GM18867 (cell line): Measurements from ENCODE around the gene IGSF3.
"Not testable (repeated sequence)": the region's sequence is repeated elsewhere in the genome, so short reads cannot be mapped to it uniquely, and the experiment has no call there.

Experiments
- ATAC-seq: cut with Tn5 transposase; IDR thresholded peaks from one replicate; pipeline ENCODE4 v1.9.1; 2021; ENCODE audit warnings: mild to moderate bottlenecking, moderate library complexity; ENCODE audit not compliant: unreplicated experiment

Gene IGSF3

DNA sequence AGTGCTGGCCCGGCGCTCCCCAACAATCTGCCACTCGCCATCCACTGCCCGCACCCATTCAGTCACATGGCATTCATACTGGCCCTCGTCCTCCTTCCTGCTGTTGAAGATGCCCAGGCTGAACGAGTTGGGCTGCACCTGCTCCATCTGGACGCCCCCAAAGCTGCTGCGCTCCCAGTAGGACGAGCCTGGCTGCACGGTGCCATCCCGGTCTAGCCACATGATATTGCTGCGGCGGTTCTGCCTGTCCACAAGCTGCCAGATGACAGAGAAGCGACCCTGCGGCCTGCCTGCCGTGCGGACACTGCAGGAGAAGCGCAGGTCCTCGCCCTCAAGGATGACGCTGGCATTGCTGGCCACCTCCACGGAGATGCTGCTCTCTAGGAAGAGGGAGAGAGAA lies 63.9 kb downstream of the IGSF3 start:
- ATAC-seq = not testable (repeated sequence)

DNA sequence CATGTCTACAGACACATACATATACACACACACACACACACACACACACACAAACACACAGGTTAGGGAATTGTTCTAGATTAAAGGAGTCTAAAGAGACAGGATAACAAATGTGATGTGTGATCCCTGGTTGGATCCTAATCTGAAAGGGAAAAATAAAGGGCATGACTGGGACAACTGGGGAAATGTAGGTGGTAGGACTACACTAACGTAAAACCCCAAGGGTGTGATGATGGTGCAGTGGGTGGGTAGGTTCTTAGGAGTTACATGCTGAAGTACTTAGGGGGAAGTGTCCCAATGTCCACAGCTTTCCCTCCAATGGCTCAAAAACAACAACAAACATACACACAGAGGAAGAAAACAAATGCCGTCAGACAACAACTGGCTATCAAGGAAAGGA lies 68.2 kb downstream of the IGSF3 start:
- not testable (repeated sequence) for ATAC-seq

DNA sequence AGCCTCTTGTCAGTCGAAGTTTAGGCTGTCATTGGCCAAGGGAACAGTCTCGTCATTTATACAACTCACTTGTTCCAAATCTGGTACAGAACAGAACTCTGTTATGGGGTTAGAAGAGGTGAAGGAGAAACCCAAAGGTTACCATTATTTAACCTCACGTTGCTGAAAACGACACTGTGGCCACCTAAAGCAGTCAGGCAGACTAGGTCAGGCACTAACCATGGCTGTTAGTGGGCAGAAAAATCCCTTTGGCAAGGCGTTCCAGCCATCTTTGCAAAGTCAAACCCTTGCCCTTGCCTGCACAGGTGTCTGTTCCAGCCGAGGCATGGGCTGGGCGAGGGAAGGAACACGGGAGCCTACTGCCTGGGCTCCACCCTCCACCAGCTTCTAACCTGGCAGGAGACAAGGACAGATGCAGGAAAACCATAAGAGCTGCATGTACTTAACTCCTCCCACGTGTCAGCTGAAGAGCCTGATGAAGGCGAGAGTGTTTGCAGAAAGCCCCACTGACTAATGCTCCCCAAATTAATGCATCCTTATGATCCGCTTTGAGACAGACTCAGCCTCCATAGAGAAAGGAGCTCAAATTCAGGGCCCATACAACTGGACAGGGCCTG lies 69.0 kb downstream of the IGSF3 start:
- not testable (repeated sequence) for ATAC-seq

DNA sequence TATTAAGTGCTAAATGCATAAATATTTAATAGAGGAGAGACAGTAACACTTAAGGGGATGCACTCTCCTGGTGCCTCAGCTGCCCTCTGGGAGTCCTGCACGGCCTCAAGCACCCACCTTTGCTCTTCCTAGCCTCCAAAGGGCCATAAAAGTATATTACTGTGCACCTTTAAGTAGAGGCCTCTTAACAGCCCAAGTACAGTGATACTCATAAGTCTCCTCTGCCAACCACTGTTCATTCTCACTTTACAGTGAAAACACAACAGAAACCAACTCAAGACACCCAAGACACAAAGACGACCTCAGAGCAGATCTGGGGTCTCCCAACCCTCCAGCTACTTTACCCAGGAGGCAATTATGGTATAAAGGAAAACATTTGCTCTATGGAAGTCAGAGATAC lies 70.1 kb downstream of the IGSF3 start:
- ATAC-seq = peak; percentile 82

DNA sequence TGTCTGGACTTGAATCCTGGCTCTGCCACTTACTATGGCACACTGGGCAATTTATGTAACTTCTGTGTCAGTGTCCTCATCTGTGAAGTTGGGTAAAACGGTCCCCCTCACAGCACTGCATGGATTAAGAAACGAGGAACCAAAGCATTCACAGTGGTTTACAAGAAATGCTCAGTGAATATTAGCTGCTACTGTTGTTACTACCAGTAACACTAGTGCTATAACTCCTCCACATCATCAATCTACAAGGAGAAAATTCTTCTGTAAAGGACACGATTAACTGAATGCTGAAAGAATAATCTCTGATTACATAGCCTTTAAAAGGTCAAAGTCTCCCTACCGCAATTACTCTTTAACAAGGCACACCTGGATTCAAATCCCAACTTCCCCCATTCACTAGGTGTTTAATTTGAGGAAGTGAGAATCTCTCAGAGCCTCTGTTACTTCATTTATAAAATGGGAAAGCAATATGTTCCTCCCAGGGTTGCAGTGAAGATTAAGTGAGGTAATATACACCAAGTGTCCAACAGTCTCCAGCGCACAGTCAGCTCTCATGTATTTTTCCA lies 70.7 kb downstream of the IGSF3 start:
- ATAC-seq = not testable (repeated sequence)

DNA sequence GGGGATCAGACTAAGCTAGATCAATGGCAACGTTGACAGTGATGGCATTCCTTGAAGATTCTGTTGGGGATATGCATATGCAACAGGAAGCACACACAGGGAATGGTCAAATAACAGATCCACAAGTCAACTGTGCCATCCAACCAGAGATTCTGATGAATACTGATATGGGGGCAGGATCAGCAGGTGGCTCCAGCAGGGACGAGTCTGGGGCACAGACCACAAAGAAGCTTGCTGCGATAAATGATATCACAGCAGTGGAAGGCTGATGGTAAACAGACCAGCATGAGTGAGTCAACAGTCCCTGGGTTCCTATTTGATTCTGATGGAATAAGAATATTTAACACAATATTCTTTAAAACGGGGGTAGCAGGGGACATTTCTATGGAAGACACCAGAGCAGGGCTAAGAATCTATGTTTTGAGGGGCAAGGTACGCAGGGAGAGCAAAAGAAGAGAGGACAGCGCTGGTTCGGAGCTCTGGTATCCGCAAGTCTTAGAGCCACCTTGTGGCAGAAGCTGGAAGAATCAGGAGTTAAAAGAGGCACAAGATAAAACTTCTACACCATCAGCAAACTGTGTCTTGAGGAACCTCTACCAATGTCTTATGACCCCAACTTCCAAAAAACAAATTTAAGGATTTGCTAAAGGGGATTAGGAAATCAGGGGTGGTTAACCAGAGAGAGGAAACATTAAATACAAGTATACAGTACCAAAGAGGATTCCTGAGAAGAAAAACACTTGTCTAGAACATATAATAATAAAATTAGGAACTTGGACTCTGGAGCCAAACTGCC lies 71.4 kb downstream of the IGSF3 start:
- ATAC-seq = peak; percentile 47

DNA sequence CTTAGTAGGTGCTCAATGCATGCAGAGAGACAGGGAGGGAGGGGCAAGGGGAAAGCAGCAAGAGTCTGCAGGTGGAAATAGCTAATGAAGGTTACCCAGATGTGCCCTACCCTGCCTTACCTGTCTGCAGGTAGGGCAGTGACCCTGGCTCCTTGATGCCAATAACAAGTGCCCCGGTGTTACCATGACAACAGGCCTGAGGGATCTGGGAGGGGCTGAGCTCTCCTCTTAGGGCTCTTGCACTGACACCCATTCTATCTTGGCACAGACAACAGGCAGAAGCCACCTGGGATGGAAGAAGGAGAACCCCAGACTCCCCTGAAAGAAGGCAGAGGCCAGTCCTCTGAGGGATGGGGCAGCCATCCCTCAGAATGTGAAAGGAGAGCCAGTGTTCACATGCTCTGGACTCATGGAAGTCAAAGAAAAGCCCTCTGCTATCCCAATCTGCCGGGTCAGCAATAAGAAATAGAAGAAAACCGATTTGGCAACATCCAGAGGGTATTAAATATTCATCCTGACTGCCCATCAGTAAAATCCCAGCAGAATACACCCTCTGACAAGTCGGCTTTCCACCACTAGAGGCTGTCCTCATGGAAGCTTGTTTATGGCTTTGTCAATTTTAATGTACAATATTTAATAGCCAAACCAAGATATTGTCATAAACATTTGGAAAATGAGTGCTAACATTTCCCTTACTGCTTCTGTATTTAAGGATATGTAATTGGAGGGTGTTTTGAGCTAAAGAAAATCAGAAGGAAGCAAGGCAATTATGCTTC lies 72.3 kb downstream of the IGSF3 start:
- ATAC-seq = not testable (repeated sequence)

DNA sequence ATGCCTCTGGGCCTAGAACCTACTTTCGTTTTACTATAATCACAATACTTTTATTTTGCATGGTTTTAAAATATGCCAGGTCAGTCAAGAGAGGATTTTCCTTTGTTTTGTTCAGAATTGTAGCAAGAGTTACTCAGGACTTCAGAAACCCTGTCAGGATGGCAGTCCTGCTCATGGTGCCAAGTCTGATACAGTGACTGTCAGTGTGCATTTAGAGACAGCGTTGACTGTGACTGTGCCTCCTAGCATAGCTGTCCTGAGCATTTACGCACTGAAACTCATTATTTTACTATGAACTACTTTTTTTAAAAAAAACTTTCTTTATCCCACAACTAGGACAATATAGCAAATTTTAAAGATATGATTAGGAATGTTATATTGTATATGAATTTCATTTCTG lies 73.6 kb downstream of the IGSF3 start:
- not testable (repeated sequence) for ATAC-seq

DNA sequence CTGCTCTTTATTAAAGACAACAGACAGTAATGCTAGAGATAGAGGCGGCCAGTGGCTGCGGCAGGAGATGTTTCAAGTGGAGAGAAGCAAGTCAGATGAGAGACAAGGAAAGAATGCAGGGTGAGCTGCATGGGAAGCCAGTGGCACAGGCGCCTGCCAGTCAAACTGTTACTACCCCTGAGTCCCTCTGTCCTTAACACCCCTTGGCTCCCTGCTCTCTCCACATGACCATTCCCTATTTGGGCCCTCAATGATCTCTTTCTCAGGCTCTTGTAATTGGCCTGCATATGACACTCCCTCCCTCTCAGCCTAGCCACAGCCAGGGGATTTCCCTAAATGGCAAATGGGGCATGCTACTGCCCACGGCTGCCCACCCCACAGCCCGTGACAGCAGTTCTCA lies 74.1 kb downstream of the IGSF3 start:
- not testable (repeated sequence) for ATAC-seq

DNA sequence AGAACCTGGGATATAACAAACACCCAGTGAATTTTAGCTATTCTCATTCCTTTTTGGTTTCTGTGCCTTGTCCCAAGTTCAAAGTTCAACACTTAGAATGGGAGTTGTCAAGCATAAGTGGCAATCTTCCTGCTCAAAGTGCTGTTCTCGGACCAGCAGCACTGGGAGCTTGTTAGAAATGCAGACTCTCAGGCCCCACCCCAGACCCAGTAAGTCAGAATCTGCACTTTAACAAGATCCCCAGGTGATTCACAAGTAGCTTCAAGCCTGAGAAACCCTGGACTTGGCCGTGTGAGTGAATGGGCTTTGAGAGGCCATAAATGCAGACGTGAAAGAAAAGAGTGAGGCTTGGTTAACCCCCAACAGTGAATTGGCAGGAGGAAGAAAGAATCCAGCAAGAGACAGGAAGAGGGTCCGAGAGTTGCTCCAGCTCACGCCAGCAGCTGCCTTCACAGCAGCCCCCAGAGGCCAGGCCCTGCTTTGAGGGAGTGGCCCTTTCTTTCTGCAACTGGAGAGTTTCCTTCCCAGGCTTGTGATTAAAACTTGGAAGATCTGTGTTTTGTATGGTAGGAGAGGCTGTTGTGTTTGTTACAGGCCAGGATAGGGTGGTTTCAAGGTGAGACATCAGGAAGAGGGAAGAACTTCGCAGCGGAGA lies 75.5 kb downstream of the IGSF3 start:
- ATAC-seq = not testable (repeated sequence)

DNA sequence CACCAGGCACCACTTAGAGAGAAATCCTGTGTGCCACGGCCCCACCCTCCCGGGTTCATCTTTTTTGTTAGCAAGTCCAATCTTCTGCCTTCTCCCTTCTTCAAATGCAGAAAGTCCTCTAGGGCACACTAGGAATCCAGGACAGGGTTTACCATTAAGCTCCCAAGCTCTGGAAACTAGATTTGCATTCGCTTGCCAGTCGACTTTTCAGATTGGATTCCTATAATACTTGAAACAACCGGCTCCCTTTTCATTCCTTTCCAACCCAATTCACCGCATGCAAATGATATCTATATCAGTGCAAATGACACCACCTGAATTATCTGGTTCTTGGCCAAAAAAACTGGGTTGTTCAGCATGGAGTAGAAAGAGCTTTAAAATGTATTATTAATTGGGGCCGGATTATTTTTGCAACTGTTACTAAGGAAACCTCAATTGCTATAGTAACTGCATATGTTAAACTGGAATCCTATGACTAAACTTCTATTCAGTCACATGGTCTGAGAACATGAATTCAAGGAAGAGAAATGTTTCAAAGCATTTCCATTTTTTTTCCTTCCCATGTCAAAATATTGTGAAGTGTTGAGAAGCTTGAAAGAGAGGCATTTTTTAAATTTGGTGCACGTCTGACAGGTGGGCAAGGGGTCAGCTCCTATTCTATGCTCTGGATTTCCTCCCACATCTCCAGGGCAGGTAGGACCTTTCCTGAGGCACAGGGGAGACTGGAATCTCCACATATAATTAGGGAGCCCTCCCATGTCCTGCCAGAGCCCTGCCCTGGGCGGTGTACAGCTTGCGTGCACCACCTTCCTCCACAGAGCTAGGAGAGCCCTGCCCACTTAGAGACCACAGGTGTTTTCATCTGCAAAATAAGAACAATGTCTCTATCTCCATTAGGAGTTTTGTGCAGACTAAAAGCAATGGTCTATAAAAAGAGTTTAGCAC lies 76.3 kb downstream of the IGSF3 start:
- not testable (repeated sequence) for ATAC-seq

DNA sequence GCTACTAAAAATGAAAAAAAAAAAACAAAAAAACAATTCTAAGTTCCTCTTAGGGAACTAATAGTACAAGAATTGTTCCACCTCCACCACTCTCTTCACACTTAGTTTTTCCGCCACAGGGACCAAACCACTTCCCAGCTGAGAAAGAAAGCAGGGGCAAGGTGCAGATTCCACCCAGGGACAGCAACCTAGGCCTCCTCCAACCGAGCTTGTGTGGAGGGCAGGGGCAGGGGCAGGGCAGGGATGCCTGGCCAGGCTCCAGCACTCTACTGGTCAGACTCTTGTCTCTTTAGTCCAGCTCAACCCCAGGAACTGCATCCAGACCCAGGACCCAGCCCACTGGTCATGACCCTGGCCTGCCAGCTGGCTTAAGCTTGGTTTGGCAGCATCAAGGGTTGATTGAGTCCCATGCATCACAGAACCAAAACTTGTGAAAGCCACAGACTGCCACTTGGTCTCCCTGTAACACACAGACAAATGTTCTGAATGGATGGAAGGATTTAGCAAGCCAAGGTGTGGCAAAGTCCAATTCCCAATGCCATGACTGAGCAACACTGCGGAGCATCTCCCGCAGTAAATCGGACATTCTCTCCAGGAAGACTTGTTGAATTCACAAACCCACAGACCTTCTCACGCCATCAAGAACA lies 77.1 kb downstream of the IGSF3 start:
- not testable (repeated sequence) for ATAC-seq

DNA sequence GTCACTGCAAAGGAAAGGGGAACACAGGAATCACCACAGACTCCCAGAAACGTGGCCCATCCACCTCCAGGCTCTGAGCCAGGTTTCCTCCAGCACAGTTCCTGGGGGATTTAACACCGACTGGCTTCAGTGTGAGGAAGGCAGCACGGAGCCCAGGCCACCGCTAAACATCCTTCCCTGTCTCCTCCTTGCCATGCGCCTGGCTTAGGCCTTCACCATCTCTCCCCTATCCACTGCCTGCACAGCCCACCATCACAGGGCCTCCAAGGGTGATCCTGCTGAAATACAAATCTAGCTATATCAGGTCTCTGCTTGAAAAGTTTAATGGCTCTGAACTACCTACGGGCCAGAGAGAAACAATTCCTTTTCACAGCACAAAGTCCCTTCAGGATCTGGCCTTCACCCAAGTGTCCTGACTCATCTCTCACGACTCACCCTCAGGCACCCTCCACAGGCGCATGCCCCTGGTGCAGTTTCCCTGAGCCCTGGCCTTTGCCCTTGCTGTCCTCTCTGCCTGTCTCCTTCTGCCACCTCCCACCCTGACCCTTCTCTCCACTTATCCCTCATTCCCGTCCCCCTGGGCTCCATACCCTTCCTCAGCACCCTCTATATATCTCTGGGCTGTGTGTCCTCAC lies 78.3 kb downstream of the IGSF3 start:
- ATAC-seq = not testable (repeated sequence)

DNA sequence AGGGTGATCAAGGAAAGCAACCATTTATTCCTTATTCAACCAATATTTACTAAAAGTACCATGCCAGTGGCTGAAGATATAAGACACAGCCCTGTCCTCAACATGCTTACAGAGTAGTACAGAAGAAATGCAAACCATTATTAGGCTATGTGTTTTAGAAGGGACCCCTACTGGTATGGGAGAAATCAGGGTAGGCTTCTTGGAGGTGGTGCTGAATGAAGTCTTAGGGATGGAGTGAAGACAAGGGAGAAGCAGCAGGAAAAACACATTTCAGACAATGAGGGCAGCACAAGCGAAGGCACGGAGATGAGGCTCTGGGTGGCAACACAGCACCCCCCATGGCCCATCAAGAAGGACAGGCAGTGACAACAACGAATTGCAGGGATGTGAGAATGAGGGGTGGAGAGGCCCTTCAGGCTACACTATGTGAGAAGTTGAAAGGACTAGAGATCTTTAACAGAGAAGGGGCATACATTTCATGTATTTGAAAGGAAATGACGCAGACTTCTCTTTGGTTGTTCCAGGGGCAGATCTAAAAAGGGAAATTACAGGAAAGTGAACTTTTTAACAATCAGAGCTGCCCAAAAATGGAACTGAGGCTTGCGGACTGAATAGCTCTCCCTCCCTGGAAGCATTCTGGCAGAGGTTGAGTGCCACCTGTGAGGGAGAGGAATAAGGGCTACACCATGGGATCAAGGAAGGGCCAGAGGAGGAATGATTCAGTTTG lies 79.9 kb downstream of the IGSF3 start:
- ATAC-seq = no peak

DNA sequence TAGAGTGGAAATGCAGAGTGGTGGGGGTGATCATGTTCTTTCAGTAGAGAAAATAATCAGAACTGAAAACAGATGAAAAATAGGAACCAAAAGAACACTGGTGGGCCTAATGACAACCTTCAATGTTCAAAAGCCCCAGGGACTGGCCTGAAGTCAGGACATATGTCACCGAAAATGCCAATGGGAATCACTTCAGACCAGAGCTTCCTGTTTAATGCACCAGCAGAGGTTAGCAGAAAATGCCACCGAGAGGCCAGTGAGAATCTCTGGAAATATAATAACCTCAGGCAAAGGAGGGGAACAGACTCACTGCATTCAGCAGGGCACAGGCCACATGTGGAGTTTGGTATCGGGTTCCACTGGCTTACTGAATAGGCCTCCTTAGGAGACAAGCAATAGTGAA lies 80.8 kb downstream of the IGSF3 start:
- ATAC-seq = no peak

DNA sequence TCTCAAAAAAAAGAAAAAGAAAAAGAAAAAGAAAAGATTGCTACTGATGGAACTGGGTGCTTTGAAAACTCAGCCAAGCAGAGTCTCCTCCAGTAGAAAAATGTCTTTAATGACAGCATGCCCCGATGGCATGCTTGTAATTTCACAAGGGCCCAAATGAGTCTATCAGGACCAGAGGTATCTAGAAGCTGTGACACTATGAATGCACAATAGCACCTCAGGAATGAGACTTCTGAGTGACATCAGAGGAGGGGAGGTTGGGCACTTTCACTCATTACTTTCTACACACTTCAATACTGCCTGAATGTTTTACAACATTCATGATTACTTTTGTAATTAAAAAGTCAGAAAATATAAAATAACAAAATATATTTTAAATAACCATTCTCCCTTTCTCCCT lies 81.6 kb downstream of the IGSF3 start:
- ATAC-seq = peak; percentile 46

DNA sequence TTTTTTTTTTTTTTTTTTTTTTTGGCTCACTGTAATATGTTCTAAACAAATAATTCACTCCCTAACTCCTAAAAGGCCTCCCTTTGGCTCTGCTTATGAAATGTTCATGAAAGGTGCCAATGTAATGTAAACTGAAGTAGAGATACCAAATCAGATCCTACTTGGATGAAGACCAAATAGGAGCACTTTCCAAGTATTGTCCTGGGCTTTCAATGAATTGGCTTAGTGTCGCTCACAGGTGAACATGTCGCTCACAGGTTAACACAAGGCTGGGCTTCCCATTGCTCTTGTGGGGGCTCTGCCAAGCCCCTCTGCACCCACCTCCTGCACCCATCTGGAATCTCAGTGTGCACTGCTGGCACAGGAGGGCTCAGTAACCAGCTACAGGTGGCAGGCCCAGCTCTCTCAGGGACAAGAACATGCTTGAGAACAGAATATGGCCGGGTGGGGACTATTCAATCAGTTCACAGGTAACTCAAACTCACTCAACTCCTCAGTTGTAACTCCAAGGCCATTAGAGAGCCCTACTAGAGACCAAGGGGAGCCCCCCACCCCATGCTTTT lies 86.1 kb downstream of the IGSF3 start:
- no peak for ATAC-seq
